ENCODE measurements around the gene CNPY4.
"Not testable (repeated sequence)": the region's sequence is repeated elsewhere in the genome, so short reads cannot be mapped to it uniquely, and the experiment has no call there.

Gene CNPY4

DNA sequence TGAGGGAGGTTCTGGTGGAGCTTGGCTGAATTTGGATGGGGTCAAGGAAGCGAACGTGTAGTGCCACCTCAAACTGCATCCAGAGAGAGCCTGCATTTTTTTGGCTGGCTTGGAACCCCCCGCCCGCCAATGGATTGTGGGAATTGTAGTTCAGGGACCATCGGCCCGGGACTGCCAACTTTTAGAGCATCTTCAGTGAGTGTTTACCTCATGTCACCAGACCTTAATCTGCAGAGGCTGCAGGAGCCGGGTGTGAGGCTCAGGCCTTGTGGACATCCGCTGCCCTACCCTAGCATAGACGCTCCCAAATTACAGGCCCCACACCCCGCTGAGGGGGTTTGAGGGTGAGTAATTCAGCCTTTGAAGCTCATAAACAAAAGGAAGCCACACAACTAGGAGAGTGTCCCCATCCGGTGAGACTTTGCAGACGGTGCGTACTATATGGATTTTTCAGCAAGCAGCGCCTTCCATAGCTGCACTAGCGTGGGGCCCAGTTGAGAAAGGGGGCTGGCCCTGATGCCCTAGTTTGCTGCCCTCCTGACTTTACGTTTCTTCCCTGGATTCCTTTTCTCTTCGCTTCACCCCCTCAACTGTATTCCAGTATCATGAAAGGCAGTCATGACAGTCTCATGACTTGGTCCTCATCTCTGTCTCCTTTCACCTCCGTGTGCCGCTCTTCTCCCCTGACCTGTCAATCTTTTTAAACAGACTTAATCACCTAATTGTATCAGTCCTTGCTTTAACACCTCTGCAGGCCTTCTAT is 717 bp downstream of the CNPY4 start:
- peak; percentile 31 to 46 (median 41) for DNase-seq (ENCODE audit: low read depth in 3 of 3)

DNA sequence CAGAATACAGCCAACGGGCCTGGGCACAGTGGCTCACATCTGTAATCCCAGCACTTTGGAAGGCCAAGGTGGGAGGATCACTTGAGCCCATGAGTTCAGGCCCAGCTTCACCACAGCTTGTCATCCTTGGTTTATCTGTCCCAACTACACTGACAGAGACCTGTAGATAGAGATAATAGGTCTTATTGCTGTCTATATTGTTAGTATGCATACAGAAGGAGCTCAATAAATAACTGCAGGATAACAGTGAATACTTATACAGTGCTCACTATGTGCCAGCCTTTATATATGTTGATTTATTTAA is 1.3 kb downstream of the CNPY4 start:
- no peak for DNase-seq (ENCODE audit: low read depth in 3 of 3)

DNA sequence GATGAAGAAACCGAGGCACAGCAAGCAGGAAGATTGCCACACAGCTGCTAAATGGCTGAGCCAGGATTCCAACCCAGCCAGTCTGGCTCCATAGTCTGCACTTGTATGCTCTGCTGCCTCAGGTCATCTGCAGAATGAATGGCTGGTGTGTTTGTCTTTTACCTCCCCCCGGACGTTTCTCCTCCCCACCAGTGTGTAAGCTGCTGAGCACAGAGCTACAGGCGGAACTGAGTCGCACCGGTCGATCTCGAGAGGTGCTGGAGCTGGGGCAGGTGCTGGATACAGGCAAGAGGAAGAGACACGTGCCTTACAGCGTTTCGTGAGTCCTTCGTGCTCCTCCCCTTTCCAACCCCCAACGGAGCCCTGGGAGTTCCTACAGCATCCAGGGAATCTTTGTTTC is 2.6 kb downstream of the CNPY4 start:
- no peak for DNase-seq (ENCODE audit: low read depth in 3 of 3)

- no peak for DNase-seq (ENCODE audit: low read depth in 3 of 3)
Observed at GRCh38 chr7:100122568-100122967, 3.1 kb downstream of the CNPY4 start.

DNA sequence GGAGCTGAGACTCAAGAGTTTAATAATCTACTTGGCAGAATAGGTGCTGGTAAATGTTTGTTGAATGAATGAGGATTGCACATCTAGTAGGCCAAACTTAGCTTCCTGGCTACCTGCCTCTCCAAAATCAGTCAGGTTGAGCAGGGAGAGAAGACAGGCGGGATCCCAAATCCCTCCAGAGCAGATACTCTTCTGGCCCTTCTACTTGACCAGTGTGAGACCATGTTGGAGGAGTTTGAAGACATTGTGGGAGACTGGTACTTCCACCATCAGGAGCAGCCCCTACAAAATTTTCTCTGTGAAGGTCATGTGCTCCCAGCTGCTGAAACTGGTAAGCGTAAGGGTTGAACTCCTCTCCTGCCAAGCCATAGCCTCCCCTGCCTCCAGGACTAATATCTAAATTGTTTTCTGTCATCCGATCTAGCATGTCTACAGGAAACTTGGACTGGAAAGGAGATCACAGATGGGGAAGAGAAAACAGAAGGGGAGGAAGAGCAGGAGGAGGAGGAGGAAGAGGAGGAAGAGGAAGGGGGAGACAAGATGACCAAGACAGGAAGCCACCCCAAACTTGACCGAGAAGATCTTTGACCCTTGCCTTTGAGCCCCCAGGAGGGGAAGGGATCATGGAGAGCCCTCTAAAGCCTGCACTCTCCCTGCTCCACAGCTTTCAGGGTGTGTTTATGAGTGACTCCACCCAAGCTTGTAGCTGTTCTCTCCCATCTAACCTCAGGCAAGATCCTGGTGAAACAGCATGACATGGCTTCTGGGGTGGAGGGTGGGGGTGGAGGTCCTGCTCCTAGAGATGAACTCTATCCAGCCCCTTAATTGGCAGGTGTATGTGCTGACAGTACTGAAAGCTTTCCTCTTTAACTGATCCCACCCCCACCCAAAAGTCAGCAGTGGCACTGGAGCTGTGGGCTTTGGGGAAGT is 5.1 kb downstream of the CNPY4 start:
- DNase-seq (ENCODE audit: low read depth in 3 of 3) = no peak

DNA sequence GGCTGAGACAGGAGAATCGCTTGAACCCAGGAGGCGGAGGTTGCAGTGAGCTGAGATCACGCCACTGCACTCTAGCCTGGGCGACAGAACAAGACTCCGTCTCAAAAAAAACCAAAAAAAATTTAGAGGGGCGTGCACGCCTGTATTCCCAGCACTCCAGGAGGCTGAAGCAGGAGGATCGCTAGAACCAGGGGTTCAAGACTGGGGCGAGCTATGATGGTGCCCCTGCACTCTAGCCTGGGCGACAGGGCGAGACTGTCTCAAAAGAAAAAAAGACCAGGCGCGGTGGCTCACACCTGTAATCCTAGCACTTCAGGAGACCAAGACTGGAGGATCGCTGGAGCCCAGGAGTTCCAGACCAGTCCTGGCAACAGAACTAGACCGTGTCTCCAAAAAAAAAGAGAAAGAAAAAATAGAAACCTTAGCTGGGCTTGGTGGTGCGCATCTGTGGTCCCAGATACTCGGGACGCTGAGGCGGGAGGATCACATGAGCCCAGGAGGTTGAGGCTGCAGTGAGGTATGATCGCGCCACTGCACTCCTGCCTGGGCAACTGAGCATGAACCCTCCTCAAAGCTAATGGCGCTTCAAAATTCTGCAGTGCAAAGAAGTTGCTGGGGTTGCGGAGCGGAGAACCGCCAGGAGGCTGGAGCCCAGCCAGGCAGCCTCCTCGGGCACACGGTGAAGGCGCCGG is 7.0 kb downstream of the CNPY4 start:
- no peak for DNase-seq (ENCODE audit: low read depth in 3 of 3)

- DNase-seq (ENCODE audit: low read depth in 3 of 3) = peak; percentile 82 to 83 (median 82)
Observed at GRCh38 chr7:100126931-100127865, 7.8 kb downstream of the CNPY4 start, which contains the start of gene MBLAC1. Gene MBLAC1 (plus strand): TSS chr7:100126967. CDS start chr7:100127396, 429 bp downstream.

DNA sequence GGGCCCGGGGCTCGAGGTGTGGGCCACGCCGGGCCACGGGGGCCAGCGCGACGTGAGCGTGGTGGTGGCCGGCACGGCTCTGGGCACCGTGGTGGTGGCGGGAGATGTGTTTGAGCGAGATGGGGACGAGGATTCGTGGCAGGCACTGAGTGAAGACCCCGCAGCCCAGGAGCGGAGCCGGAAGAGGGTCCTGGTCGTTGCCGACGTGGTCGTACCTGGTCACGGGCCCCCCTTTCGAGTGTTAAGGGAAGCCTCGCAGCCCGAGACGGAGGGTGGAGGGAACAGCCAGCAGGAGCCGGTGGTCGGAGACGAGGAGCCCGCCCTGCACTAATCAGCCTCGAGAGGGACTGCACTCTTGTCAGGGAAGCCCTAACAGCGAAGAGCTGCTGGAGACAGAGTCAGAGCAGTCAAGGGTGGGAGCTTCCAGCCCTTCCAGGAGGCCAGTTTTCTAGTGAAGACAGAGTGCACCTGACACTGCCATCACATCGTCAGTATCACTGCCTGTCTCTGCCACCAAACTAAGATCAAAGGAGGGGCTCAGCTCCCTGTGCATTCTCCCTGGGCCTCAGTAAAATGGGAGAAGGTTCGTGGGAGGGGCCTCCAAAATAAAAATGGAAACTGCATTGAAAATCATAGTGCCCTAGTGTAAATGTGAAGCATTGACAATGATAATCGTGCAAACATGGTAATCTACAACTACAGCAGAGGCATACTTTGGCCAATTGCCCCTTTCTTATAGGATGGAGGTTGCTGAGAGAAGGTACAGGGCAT is 8.6 kb downstream of the CNPY4 start:
- DNase-seq (ENCODE audit: low read depth in 3 of 3) = no peak

DNA sequence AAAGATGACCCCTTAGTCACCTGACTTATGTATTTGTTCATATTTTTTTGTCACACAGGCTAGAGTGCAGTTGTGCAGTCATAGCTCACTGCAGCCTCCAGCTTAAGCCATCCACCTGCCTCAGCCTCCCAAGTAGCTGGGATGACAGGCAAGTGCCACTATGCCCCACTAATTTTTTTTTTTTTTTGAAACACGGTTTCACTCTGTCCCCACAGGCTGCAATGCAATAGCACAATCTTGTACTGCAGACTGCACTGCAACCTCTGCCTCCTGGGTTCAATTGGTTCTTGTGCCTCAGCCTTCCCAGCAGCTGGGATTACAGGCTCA is 9.2 kb downstream of the CNPY4 start:
- no peak for DNase-seq (ENCODE audit: low read depth in 3 of 3)

GRCh38 chr7:100130220-100130607 is 10.8 kb downstream of the CNPY4 start:
- not testable (repeated sequence) for DNase-seq (ENCODE audit: low read depth in 3 of 3)

- peak; percentile 64 to 74 (median 74) for DNase-seq (ENCODE audit: low read depth in 3 of 3)
Observed at GRCh38 chr7:100130608-100131453, 11.4 kb downstream of the CNPY4 start.

GRCh38 chr7:100132126-100132525 is 12.7 kb downstream of the CNPY4 start:
- DNase-seq (ENCODE audit: low read depth in 3 of 3) = no peak

DNA sequence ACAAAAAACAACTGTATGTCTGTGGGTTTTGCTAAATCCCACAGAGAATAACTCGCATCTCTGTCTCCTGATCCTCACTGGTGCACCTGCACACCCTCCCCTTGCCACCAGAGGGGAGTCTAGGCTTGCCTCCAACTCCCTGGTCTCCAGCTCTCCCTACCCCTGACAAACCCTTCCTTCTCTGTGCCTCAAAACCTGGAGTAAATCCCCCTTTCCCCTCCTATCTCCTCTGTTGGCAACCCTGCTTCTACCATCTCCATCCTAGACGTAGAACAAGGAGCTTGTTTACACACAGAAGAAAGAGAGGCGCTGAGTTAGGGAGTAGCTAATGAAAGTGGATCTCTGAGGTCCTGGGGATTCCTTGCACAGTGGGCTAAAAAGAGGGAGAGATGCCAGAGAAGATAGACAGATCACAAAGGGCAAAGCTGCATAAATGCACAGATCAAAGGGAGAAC is 13.3 kb downstream of the CNPY4 start:
- DNase-seq (ENCODE audit: low read depth in 3 of 3) = peak in 2 of 3 experiments; percentile 40 to 46

GRCh38 chr7:100137851-100138760 is 18.7 kb downstream of the CNPY4 start:
- DNase-seq (ENCODE audit: low read depth in 3 of 3) = no peak

DNA sequence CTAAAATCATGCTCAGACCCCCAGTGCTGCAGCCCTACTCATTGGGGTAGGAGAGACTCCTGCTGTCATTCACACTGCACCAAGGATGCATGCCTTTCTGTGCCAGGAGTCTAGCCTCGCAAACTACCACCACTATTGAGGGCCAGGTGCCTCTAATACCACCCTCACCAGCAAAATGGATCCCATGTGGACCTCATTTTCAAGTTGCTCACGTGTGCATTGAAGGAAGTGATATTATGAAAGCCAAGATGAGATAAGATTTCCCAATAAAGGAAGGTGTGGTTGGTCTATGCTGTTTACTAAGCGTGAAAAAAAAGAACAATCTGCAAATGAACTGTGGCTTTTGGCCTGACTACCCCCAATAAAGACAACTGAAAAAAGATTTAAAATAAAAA is 22.1 kb downstream of the CNPY4 start:
- no peak for DNase-seq (ENCODE audit: low read depth in 3 of 3)

DNA sequence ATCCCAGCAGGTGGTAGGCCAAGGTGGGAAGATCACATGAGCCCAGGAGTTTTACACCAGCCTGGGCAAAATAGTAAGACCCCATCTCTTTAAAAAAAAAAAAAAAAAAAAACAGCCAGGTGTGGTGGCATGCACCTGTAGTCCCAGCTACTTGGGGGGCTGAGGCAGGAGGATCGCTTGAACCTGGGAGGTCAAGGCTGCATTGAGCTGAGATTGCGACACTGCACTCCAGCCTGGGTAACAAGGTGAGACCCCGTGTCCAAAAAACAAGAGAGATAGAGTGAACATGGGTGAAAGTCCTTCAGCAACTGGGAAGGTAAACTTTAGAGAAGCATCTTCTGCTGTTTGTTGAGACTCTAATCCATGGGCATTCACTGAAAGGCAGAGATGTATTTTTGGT is 23.0 kb downstream of the CNPY4 start:
- DNase-seq (ENCODE audit: low read depth in 3 of 3) = no peak

- DNase-seq (ENCODE audit: low read depth in 3 of 3) = not testable (repeated sequence)
Observed at GRCh38 chr7:100146350-100146749, 26.9 kb downstream of the CNPY4 start.

DNA sequence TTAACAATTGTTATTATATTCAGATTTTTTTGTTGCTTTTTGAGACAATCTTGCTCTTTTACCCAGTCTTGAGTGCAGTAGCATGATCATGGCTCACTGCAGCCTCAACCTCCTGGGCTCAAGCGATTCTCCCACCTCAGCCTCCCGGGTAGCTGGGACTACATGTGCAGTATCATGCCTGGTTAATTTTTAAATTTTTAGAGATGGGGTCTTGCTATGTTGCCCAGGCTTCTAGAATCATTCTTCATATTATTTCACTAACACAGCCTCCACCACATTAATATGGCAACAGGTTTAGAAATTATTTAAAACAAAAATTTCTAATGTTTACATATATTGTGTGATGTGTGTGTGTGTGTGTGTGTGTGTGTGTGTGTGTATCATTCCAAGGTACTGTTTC is 27.8 kb downstream of the CNPY4 start:
- DNase-seq (ENCODE audit: low read depth in 3 of 3) = no peak

DNA sequence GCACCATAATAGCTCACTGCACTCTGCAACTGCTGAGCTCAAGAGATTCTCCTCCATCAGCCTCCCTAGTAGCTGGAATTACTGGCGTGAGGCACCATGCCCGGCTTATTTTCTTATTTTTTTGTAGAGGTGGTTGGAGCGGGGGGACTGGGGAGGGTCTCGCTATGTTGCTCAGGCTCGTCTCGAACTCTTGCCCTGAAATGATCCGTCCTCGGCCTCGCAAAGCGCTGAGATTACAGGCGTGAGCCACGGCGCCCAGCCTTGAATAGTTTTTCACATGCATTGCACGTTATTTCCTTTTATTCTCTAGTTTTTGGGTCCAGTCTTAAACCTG is 28.8 kb downstream of the CNPY4 start:
- DNase-seq (ENCODE audit: low read depth in 3 of 3) = no peak

All from stimulated activated CD4-positive, alpha-beta T cell treated with anti-CD3 and anti-CD28 coated beads, TNF-alpha, amount 100 ng/mL, for 4 hours (primary cell).